HuH-7.5 (cell line): ENCODE measurements around the gene SP2.

Experiments used
- DNase-seq: peaks from one replicate; pipeline ENCODE4 v3.0.0; 2011; ENCODE audit warnings: low spot score

The SP2 gene

DNA sequence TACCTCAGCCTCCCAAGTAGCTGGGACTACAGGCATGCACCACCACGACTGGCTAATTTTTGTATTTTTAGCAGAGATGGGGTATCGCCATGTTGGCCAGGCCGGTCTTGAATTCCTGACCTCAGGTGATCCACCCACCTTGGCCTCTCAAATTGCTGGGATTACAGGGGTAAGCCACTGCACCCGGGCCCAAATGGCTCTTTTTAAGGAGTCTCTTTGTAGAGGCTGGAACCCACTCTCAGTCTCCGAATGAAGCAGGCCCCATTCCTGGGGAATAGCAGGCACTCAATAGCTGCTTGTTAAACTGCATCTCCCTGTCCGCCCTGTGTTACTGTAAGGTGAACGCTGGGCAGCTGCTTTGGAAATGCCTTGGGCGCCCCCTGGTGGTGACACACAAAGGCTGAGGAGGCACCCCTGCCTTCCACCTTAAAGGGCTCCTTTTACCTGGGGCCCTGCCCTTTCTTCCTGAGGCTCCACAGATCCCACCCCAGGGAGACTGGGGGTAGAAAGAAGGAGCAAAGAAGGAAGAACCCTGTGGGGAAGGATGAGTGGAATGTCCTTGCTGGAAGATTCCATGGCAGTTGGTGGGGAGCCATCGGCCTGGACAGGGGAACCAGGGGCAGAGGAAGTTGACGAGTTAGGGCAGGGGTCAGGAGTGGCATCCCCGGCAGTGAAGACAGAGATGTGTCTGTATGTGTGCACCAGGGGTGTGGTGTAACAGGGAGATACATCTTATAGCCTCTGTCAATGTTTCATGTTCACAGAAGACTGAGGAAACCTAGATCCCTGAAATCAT is 6.1 kb upstream of the SP2 start:
- peak; percentile 70 for DNase-seq

DNA sequence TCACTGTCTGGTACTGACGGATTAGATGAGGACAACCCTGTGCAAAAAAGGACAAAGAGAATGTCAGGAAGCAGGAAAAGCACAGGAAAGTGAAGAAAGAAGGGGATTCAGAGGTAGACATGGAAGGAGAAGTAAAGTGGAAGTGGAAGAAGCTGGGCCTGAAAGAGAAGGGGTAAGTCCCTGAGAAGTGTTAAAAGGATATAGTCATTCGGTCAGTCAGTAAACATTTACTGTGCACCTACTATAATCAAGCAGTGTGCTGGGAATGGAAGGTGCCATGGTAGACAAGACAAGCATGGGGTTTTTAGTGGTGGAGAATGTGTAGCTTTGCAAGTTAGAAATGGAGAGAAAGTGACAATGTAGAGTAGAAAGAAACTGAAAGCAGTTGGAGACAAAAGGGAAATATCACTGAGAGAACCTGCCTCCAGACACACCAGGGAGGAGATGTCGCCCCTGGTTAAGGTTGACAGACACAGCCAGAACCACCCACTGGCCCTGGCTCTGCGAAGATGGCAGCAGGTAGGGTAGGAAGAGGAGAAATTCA is 4.4 kb upstream of the SP2 start:
- no peak for DNase-seq

DNA sequence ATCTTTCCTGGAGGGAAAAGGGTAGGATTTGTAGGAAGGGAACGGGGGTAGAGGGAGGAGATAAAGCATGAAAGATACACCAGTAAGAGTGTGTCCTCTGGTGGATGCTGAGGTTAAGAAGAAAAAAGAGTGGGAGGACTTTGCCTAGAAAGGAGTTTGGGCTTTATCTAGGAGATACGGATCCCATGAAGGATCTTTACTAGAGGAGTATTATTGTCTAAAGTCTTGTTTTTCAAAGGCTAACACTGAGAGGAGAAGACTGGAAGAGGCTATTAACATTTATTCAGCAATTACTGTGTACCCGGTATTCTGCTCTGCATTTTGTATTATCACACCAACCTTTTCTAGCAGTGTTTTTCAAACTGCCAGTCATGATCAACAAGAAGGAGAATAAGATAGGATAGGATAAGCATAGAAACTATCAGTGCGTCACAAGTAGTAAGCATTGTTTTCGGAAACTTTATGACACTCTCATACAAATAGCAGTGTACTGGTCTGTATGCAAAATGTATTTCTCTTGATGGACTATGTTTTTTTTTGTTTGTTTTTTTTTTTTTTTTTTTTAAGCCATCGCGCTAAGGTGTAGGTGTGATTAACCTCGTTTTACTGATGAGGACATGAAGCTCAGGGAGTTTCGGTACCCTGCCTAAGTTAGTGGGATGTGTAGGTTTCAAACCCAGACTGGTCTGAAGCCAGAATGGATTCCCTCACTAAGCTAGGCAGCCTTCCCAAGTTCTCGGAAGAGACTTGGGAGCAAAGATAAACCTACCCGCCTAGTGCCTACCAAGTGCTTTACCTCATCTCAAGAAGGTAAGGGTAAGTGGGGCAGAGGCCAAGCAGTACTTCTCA is 1.3 kb upstream of the SP2 start:
- DNase-seq: no peak

DNA sequence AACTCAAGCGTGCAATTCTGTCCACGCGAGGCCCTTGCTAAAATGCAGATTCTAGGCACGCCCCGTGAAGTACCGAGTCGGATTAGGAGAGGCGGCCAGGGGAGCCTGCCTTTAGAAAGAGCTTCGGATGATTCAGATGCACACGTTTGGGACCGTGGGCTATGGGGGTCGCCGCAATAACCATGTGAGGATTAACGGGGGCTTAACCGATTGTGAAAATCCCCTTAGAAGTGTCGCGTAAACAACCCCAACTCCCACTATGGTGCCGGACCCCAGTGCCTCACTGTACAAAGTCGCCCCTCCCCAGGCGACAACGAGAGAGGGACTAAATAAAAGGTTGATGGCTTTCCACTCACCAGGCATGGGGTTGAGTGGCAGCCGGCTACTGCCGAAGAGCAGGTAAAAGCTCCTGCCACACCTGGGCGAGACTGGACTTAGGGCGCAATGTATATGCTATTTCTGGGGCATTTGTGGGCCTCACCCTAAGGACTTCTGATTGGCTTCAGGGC is 635 bp upstream of the SP2 start:
- no peak for DNase-seq

DNA sequence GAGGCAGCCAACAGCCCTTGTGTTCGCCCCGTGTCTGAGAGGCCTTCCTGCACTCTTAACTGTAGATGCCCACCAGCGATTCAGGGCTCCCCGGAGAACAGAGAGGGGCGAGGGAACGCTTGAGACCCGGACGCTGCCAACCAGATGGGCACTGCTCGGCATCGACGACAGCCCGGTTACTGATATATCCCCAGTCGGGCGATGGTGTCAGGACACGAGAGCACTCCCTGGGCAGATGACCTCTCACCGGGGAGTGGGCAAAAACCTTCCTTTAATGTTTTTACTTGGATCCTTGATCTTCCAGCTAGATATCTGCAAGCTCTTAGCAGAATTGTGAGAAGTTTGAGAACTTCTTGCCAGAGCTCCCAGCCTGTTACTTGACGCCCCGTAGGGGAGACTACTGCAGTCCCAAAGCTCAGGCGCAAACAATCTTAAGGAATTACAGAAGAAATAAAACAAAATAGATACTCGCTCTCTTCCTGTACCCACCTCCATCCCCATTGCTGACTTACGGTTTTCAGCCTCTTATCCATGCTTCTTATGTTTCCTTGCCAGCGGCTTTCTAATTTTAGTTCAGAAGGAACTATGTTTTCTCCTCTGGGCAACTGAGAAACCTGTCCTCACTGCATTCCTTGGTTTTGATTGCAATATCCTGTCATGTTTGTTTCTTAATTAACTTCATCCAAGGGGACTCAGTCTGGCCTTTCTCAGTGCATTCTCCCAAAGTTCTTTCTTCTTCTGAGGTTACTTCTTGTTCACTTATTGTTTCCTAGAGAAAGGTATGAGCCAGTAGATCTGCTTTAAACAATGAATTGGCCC is 845 bp downstream of the SP2 start:
- no peak for DNase-seq

DNA sequence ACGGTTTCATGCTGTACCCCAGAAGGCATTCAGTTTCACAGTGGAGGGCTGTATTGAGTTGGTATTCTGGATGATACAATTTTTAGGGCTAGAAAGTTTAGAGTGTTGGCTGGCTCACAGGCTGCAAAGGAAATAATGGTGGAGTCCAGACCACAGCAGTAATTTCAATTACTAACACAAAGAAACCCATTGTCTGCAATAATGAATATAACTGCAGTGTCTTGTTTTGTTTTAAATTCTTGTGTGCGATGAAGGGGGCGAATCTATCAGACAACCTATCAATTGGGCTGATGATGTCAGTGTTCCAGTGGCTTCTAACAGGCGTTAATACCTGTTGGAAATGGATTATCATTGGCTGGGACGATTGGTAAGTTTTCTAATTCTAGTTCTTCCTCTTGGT is 1.5 kb downstream of the SP2 start:
- DNase-seq: no peak

DNA sequence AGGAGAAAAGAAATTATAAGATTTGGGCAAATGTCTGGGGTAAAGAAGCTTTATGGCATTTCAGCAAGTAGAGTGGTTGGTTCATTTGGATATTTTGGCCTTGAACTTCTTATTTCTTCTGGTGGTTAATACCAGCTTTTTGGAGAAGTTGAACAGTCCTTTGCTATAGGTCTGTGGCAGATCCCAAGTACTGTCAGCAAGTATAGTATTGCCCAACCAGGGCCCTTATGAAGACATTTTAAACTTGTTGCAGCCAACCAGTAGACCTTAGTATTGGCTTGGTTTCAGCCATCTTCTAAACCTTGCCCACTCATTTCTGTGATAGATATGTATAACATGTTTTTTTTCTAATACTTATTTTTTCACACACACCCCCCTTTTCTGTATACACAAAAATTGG is 2.2 kb downstream of the SP2 start:
- DNase-seq: no peak

DNA sequence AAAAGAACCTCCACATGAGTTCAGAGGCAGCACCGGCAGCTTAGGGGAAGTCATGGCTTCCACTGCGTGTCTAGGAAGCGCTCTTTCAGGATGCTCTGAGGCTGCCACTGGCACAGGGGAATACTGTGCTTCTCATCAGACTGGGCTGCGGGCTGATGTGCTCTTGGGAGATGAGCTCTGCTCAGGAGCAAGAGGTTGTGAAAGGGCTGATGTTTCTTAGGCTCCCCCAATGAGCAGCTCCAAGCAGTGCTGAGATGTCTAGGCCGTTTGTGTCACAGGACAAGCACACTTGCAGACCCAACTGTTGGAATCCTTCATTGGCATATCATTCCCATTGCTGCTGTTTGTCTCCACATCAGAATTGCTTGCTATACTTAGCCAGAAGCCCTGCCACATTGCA is 3.6 kb downstream of the SP2 start:
- DNase-seq: no peak

DNA sequence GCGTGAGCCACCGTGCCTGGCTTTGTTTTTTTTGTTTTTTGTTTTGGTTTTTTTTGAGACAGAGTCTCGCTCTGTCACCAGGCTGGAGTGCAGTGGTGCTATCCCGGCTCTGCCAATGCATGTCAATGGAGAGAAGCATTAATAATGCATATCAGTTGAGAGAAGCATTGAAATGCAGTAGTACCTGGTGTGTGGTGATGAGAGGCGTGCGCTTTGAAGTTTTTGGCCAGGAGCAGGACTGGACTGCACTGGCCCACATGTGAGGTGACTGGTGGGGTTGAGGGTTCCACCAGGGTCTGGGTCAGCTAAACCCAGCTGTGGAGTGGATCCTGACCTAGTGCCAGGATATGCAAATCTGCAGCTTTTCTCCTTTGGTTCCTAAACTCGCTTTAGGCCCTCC is 5.4 kb downstream of the SP2 start:
- no peak for DNase-seq

DNA sequence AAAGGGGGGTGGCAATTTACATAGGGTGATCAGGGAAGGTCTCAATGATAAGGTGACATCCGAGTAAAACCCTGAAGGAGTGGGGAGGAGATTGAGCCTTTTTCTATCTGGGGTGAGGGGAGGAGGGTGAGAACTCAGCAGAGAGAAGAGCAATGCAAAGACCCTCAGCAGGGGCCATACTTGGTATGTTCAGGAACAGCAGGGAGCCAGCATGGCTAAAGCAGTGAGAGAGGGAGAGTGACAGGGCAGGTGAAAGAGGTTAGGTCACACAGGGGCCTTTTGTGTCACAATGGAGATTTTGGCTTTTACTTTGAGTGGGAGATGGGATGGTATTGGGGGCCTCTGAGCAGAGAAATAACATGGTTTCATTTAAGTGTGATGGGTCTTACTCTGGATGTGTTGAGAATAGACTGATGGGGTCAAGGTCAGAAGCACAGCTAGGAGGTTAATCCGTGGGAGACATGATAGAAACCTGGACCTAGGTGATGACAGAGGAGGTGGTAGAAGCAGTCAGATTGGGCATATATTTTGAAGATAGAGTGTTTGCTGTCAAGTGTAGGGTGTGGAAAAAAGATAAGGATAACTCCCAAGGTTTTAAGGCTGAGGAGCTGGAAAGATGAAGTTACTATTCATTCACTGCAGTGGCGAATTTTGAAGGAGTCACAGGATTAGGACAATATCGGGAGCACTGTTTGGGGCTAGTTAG is 6.2 kb downstream of the SP2 start:
- no peak for DNase-seq

DNA sequence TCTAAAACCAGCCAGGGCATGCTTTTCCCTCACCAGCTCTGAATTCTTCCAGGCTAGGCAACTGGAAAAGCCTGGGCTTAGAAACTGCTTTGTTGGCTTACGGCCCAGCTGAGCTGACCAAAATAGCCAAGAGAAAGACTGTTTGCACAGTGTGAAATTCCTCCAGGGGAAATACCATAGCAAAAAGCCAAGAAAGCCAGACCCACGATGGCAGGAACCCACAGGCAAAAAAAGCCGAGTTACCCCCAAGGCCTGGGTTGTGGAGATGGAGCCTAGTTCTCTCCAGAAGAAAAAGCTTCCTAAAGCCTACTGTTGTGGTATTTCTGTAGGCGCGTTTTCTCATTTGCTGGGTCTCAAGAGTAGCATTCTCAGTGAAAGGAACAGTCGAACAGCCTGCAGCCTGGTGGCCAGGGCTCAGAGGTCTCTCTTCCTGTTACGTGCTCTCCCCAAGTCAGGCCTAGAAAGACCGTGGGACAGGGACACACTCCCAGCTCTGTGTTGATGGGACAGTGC is 9.2 kb downstream of the SP2 start:
- no peak for DNase-seq

DNA sequence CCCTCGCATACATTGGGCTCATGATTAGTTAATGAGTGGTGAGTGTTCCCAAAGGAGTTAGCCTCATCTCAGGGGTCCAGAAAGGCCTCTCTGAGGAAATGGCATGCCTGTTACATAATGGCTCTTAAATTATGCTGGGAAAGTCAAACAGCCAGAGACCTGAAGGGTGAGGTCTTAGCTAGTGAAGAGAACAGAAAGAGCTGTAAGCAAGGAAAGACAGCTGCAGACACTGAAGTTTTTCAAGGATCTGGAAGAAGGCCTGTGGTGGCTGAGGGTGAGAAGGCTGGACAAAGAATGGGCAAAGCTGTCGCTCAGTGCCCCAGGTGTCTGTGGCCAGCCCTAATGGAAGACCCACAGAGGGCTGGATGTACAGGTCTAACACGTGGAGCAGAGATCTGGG is 10.4 kb downstream of the SP2 start:
- DNase-seq: no peak

DNA sequence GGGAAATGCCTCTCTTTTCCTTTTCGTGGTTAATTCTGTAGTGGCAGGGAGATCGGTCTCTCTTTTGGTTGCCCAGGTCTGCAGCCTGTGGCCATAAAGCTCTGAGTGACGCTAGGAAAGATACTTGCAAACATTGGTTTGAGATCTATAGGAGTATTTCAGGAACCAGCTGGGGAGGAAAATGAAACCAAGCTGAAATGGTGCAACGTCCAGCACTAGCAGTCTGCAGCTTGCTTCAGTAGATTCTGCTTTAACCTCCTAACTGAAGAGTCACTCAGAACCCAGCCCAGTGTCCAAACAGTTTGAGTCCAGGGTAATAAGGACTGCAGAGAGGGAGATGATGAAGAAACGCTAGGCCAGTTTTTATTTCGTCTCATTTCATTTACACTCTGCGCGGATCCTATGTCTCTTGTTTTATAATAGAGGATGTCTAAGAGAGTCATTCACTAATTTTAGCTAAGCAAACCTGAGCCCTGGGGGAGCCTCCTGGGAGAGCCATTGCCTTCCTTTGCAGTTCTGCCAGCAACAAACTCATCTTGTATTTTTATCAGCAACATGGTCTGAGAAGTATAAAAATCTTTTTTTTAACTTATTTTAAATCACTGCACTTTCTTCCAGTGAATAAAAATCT is 12.0 kb downstream of the SP2 start:
- DNase-seq: no peak

DNA sequence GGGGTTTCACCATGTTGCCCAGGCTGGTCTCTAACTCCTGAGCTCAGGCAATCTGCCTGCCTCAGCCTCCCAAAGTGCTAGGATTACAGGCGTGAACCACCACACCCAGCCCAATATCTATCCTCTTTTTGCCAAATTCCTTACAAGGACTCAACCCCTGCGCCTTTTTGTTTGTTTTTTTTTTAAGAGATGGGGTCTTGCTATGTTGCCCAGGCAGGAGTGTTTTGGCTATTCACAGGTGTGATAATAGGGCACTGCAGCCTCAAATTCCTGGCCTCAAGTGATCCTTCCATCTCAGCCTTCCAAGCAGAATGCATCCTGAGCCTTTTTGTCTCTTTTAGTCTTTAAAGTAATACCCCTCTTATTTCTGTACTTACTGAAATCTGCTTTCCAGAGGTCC is 17.0 kb downstream of the SP2 start:
- no peak for DNase-seq

DNA sequence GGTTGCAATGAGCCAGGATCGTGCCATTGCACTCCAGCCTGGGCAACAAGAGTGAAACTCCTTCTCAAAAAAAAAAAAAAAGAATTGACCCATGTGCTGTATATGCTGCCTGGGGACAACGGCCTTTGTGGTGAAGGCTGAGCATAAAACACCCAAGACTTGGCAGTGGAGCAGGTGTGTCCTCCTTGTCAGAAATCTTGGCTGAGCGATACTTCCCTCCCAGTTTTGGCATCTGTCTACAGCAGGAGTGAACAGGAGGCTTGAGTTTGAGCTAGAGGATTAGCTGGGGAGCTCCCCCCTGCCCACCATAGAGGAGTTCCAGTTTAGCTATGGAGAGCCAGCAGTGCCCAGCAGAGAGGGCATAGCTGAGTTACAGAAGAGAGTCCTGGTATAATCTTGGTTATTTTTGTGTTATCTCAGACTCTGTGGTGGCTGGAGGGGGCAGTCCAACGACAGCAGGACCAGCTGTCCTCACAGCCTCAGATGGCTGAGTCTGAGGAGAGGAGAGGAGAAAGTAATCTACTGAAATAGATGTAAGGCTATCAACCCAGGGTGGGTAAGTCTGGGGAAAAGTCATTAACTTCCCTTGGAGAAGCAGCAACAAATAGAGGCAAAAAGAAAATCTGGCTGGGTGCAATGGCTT is 18.4 kb downstream of the SP2 start:
- no peak for DNase-seq

DNA sequence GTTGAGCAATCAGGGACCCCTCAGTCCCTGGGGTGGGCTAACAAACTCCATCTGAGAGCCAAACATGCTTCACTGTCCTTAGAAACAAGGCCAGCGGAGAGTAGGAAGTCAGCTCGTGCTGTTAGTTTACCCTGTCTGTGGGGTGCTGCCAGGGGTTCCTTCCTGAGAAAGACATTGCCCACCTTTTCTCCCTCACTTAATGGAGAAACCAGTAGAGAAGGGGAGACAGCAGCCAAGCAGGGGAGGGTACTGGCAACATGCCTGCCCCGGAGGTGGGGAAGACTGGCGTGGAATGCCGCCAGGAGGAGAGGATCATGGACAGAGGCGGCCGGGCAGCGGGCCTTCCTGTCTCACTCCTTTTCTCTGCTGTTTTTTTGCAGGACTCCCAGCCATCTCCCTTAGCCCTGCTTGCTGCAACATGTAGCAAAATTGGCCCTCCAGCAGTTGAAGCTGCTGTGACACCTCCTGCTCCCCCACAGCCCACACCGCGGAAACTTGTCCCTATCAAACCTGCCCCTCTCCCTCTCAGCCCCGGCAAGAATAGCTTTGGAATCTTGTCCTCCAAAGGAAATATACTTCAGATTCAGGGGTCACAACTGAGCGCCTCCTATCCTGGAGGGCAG is 19.9 kb downstream of the SP2 start:
- no peak for DNase-seq

DNA sequence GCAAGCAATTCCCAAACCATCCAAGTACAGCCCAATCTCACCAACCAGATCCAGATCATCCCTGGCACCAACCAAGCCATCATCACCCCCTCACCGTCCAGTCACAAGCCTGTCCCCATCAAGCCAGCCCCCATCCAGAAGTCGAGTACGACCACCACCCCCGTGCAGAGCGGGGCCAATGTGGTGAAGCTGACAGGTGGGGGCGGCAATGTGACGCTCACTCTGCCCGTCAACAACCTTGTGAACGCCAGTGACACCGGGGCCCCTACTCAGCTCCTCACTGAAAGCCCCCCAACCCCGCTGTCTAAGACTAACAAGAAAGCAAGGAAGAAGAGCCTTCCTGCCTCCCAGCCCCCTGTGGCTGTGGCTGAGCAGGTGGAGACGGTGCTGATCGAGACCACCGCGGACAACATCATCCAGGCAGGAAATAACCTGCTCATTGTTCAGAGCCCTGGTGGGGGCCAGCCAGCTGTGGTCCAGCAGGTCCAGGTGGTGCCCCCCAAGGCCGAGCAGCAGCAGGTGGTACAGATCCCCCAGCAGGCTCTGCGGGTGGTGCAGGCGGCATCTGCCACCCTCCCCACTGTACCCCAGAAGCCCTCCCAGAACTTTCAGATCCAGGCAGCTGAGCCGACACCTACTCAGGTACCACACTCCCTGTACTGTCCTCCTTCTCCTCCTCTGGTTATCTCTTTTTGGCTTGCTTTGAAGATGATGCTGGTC is 20.6 kb downstream of the SP2 start:
- DNase-seq: no peak

DNA sequence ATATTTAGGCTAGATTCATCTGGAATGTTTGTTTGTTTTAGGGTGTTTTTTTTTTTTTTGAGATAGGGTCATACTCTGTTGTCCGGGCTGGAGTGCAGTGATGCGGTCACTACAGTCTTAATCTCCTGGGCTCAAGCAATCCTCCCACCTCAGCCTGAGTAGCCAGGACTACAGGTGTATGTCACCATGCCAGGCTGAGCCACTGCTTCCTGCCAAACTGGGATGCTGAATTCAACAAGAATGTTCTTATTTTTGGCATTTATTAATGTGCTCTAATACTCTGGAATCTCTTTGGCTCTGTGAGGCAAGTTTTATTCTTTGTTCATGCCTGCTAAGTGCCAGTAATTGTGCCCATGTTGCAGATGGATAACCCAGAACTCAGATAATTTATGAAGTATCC is 21.5 kb downstream of the SP2 start:
- DNase-seq: no peak

DNA sequence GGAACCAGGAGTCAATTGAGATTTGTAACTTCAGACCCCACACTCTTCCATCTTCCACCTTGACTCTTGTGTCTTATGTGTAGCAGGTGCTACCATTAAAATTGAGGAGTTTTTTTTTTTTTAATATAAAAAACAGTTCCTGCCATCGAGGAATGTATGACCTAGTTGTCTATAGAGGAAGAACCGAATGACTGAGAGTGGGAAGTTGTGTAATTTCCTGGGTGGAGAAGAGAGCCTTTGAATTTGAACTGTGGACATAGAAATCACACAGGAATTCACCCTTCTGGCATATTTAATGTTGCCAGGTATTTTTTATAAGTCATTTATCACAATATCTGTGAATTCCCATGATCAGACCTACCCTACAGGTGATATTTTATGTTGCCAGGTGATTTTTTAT is 22.0 kb downstream of the SP2 start:
- no peak for DNase-seq
